GM19395 (cell line): ENCODE measurements around the gene FAM20A.

Experiments
- ATAC-seq: cut with Tn5 transposase; IDR thresholded peaks from one replicate; pipeline ENCODE4 v1.9.1; 2021; ENCODE audit warnings: mild to moderate bottlenecking, moderate library complexity; ENCODE audit not compliant: unreplicated experiment

FAM20A gene

DNA sequence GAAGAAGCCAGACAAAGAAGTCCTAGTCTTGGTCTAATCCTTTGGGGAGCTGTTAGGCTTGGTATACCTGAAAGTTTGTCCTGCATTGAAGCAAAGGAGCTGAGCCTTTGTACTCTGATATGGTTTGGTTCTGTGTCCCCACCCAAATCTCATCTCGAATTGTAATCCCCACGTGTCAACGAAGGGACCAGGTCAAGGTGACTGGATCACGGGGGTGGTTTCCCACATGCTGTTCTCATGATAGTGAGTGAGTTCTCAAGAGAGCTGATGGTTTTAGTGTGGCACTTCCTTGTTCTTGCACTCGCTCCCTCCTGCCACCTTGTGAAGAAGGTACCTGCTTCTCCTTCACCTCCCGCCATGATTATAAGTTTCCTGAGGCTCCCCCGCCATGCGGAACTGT, 33.6 kb downstream of the FAM20A start:
- no peak for ATAC-seq

- ATAC-seq, result no peak
Measured at GRCh38 chr17:68567035-68567434, 34.1 kb downstream of the FAM20A start.

DNA sequence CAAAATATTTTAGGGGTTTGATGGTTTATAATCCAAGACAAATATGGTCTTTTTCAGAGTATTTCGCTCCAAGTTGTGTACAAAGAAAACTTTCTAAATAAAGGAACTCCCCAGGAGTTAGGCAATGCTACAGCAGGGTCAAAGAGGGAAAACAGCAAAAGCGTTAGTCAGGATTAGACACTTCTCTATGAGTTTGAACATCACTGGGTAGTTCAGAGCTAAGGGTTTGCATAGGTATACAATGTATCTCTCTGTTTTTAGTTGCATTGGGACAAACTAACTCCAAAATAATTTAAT, 34.8 kb downstream of the FAM20A start:
- ATAC-seq, result no peak

GRCh38 chr17:68565661-68566441, 35.3 kb downstream of the FAM20A start:
- no peak for ATAC-seq

DNA sequence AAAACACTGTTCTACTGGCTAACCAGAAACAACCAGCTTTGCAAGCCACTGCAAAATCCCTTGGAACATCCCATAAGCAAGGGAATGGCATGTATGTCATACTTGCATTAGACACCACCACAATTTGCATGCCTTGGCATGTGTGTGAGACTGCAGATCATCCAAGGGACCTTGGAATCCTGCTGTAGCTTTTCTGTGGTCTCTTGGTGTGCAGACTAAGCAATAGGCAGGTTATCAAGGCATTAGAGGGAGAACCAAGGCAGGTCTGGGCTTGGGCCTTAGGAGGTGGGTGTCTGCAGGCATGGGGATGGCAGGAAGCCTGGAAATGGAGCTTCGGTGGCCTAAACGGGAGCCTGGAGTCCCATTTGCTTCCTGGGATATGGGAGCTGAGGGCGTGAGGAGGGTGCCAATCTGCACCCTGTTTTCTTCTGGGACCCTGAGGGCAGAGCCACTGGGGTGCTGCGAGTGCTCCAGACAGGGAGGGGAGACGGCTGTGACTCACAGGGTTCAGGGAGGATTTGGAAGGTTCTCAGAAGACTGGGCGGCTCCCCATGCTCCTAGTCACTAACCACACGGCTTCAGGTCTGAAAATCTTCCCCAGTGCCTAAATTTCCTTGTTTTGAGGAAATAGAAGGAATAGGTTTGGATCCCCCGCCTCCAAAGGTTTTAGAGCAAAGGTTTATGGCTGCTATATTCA, 36.6 kb downstream of the FAM20A start:
- ATAC-seq, result no peak

DNA sequence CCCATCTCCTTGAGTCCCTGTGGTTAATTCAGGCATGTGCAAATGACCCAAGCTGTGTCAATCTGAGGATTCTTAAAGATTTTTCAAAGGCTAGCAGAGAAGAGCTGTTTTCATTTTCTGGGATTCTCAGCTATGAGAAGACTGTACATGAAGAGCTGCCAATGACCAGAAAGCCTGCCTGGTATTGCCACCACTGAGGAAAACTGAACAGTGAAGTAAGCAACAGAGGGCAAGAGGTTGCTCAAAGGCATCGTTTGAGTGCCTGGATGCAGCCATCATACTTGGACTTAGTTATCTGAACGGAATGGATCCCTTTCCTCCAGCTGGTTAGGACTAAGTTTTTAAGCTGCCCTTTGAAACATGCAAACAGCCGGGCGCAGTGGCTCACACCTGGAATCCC, 38.4 kb downstream of the FAM20A start:
- ATAC-seq, result no peak

DNA sequence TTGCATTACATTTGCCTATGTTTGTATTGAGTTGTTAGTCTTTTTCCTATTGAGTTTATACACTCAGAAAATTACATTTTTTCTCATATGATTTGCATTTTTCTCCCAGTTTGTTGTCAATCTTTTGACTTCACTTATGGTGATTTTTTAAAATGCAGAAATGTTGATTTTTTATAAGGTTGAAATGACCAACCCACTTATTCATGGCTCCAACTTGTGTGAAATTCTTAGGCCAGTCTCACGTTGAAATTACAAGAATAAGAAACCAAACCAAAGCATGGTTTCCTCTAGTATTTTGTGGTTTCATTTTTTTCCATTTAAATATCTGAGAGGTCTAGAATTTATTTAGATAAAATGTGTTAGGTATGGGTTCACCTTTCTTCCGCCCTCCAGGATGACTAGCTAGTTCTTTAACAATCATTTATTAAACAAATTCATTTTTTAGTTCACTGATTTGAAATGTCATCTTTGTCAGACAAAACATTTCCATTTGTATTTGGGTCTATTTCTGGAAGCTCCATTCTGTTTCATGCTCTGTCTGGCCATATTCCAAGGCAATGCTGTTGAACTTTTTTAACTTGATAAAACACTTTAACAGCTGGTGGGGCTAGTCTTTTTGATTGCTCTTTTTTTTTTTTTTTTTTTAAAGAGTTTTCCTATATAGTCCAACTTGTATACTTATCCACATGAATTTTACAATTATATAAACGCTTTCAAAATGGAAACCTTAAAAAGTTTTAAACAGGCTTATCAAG, 40.0 kb downstream of the FAM20A start:
- ATAC-seq, result no peak

DNA sequence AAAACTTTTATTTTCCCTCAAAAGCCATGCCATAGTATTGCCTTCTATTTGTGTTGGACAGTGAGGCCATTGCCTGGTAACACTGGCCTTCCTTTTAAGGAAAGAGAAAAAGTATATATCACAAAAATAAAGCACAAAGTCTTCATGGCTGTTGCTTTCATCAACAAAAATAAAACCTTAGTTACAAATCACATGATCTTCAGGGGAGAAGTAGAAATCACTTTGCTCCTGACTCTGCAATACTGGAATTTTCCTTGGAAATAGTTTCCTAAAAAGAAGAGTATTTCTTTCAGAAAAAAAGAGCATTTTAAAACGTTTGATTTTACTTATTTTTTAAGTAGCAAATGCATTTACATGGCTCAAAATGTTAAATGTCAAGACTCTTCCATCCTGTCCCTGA, 41.9 kb downstream of the FAM20A start:
- no peak for ATAC-seq

DNA sequence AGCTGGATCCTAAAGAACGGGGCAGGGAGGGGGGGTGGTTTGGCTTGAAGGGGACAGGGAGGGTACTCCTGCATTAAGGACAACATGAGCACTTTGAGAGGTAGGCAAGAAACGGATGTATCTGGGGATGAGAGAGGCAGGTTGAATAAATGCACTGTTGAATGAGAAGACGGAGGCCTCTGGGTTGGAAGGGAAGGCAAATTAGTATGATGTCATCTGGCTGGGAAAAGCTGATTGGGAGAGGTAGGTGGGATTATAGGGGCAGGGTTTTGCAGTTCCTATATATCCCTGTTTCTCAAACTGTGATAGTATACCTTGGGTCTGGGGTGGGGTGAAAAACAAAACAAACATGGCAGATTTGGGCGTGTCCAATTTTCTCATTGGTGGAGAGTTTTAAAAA, 44.6 kb downstream of the FAM20A start:
- ATAC-seq, result no peak

GRCh38 chr17:68544111-68544915, 56.9 kb downstream of the FAM20A start:
- ATAC-seq, result no peak

DNA sequence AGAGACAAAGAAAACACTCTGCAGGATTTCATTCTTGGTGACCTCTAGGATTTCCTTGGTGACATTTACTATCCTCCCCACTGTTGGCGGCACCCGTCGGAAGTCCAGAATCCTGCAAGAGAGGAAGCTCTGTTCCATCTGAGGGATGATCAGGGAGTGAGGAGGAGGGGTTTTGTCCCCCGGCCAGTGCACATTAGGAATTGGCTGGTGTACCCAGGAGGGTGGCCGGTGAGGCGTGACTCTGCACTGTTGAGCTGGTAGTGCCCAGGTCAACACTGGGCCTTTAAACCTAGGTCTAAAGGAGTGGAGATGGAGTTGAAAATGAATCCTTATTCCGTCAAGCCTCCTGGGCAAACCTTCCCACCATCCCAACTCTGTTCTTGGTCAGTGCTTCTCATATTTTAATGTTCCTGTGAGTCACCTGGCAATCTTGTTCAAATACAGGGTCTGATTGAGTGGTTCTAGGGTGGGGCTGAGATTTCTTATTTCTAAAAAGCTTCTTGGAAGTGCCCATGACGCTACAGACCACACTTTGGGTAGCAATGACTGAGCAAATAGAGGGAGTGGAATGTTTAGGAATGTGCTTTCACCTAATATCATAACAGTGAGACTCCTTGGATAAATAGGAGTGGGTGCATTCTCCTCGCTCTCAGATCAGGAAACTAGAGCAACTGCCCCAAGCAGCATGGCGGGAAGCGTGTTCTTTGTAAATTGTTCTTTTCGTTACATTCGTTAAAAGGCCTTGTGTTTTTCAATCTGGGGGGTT, 58.3 kb downstream of the FAM20A start:
- ATAC-seq, result no peak

DNA sequence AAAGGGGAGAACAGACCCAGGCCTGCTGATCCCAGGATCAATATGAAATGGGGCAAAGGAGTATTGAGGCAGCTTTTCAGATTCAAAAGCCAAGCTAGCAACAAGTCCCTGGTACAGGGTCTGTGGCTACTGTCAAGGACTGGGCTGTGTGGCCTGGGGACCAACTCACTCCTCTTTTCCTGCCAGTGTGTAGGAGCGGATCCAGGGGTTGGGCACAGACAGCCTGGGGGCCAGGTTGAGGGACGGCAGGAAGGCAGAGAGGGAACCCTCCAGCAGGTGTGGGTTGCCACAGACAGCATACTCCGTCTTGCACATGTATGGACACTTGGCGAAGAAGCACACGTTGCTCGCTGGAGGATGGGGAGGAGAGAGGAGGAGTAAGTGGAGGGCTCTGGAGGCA, 59.4 kb downstream of the FAM20A start:
- no peak for ATAC-seq

DNA sequence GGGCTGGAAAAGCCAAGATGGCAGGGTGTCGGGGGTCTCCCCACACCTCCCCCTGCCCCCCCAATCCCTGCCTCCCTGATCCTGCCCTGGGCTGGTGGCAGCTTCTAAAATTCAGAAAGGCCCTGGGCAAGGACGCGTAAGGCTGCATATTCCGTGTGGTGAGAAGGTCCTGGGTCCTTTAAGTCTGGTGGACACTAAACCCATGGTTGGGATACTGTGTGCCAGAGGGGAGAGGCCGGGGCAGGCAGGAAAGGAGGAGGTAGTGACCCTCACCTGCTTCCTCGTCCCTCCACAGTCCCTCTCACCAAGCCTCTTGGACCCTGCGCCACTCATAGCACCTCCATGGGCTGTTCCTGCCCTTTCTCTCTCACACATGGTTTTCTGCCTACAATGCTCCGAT, 60.2 kb downstream of the FAM20A start:
- ATAC-seq, result no peak

GRCh38 chr17:68539548-68540467, 61.4 kb downstream of the FAM20A start:
- ATAC-seq, result no peak

- no peak for ATAC-seq
Measured at GRCh38 chr17:68535922-68536321, 65.2 kb downstream of the FAM20A start.

DNA sequence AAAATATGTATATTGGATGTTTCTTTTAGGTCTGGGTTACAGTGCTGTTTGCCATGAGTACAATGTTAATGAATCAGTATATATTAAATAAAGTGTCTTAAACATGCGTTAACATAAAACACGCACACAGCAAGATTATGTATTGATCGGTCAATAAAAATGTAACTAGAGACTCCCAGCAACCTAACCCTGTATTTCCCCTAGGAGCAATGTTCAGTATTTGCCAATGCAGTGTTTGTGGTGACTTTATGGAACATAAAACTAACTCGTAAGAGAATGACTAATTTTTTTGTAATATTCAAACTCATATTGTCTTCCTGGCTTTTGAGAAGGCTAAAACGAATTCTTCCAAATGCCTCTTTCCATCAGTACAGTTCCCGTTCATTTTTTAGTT, 66.5 kb downstream of the FAM20A start:
- no peak for ATAC-seq

- no peak for ATAC-seq
Measured at GRCh38 chr17:68533887-68534694, 67.1 kb downstream of the FAM20A start.

- no peak for ATAC-seq
Measured at GRCh38 chr17:68532826-68533225, 68.3 kb downstream of the FAM20A start.

GRCh38 chr17:68531252-68531651, 69.9 kb downstream of the FAM20A start:
- ATAC-seq, result no peak
